ENCODE data around the gene ATP6V1F.

The ATP6V1F gene

GRCh38 chr7:128835231-128835751, 27.4 kb upstream of the ATP6V1F start:
- CTCF ChIA-PET: interaction anchor here (1.1 to 5.4 kb wide), 6 partner anchors 12 to 375 kb away, joined by 3 to 21 read pairs (median 5); partner anchors contain the start of gene ATP6V1F
- DNase-seq (ENCODE audit: extremely low spot score): no peak
- POLR2A ChIA-PET: no interaction called here
- TF ChIP-seq CTCF (IDR thresholded peaks at IDR 0.05; ENCODE audit: control extremely low read depth, extremely low read depth, low read depth, missing control alignments): no peak

GRCh38 chr7:128835790-128836641, 26.6 kb upstream of the ATP6V1F start:
- CTCF ChIA-PET: interaction anchor here (1.1 to 5.4 kb wide), 6 partner anchors 13 to 375 kb away, joined by 3 to 21 read pairs (median 6); partner anchors contain the start of gene ATP6V1F
- TF ChIP-seq CTCF (IDR thresholded peaks at IDR 0.05; ENCODE audit: control extremely low read depth, extremely low read depth, low read depth, missing control alignments): no peak
- POLR2A ChIA-PET: no interaction called here
- DNase-seq (ENCODE audit: extremely low spot score): no peak

GRCh38 chr7:128836729-128837348, 25.8 kb upstream of the ATP6V1F start:
- ChIA-PET POLR2A (no interaction called here), CTCF (interaction anchor here (2.0 to 2.4 kb wide), 2 partner anchors 13 to 42 kb away, joined by 4 to 10 read pairs; no protein-coding TSS in a partner anchor)
- no peak for DNase-seq (ENCODE audit: extremely low spot score)
- no peak for TF ChIP-seq CTCF (IDR thresholded peaks at IDR 0.05; ENCODE audit: control extremely low read depth, extremely low read depth, low read depth, missing control alignments)

- no peak for DNase-seq (ENCODE audit: extremely low spot score)
- no peak for TF ChIP-seq CTCF (IDR thresholded peaks at IDR 0.05; ENCODE audit: control extremely low read depth, extremely low read depth, low read depth, missing control alignments)
- POLR2A ChIA-PET: no interaction called here
- CTCF ChIA-PET: interaction anchor here (2.0 kb wide), 1 partner anchor 42 kb away, joined by 4 read pairs; no protein-coding TSS in a partner anchor
These were observed 25.1 kb upstream of the ATP6V1F start for GRCh38 chr7:128837521-128837921.

- ChIA-PET CTCF (no interaction called here), POLR2A (no interaction called here)
- TF ChIP-seq CTCF (IDR thresholded peaks at IDR 0.05; ENCODE audit: control extremely low read depth, extremely low read depth, low read depth, missing control alignments): no peak
- DNase-seq (ENCODE audit: extremely low spot score): no peak
These were observed 24.4 kb upstream of the ATP6V1F start for GRCh38 chr7:128838109-128838779.

Measured in GM10248 (cell line).